ENCODE results near the gene ERC1. TPM values are rescaled to one million over a fixed set of nuclear protein-coding genes. Genes with fewer than 3 reads are reported as not detected.

ERC1 gene
- polyA plus RNA-seq, 1 donor, result 17.5 TPM

DNA sequence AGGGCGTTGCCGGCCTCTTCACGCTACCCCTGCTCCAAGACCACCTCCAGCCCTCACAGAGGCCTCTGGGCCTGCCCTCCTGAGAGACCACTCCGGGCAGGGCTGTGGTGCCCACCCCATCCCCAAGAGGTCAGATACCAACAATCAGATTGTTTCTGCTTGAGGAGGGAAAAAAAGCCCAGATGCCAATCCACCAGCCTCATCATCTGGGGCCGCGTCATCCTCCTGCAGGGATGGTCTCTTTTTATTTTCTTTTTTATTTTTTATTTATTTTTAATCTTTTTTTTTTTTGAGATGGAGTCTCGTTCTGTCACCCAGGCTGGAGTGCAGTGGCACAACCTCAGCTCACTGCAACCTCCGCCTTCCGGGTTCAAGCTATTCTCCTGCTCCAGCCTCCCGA is 510.0 kb downstream of the ERC1 start:
- Histone ChIP-seq H3K27ac (ENCODE audit: low read length) (no peak overlapping the region), H3K36me3 (ENCODE audit: control insufficient read depth, insufficient read depth, low read length) (no peaks in the 10 kb centered on the region), H3K9me3 (ENCODE audit: control insufficient read depth, low read depth, low read length) (no peaks in the 10 kb centered on the region), H3K4me3 (ENCODE audit: low read length) (no peak overlapping the region), H3K4me1 (ENCODE audit: control insufficient read depth, insufficient read depth, low read length) (no peaks in the 10 kb centered on the region), H3K27me3 (ENCODE audit: control insufficient read depth, insufficient read depth, low read length) (no peaks in the 10 kb centered on the region)
- DNase-seq, result no peak
- WGBS (ENCODE audit: insufficient coverage, low lambda C conversion rate), result 100% methylated on average over 2 of the region's 10 CpGs

GRCh38 chr12:1501695-1502378 is 510.8 kb downstream of the ERC1 start:
- no peak for DNase-seq

DNA sequence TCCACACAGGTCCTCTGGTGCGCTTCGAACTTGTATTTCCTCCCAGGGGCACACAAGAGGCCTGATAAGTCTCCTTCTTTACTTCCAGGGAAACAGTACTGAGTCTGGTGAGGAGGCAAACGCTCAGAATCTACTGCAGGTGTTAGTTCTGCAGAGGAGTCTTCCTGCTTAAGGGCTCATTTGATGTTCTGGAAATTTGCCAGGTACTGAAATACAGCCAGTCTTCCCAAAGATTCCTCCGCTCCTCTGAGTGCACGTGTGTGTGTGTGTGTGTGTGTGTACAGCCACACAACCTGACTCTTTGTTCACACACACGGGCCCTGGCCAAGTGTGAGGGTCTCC is 511.3 kb downstream of the ERC1 start:
- peak in 1 of 2 donors; percentile 18 for DNase-seq
- no peak overlapping the region for H3K4me3 ChIP-seq (ENCODE audit: low read length)
- H3K27me3 ChIP-seq (ENCODE audit: control insufficient read depth, insufficient read depth, low read length), result no peaks in the 10 kb centered on the region
- no peaks in the 10 kb centered on the region for H3K9me3 ChIP-seq (ENCODE audit: control insufficient read depth, low read depth, low read length)
- no peaks in the 10 kb centered on the region for H3K4me1 ChIP-seq (ENCODE audit: control insufficient read depth, insufficient read depth, low read length)
- H3K27ac ChIP-seq (ENCODE audit: low read length), result no peak overlapping the region
- no peaks in the 10 kb centered on the region for H3K36me3 ChIP-seq (ENCODE audit: control insufficient read depth, insufficient read depth, low read length)
- no CpG with 5 or more reads among the region's 6 CpGs for WGBS (ENCODE audit: insufficient coverage, low lambda C conversion rate)

More at GRCh38 chr12:1501695-1502378, 510.8 kb downstream of the ERC1 start:
- Histone ChIP-seq H3K4me1 (ENCODE audit: control insufficient read depth, insufficient read depth, low read length) (no peaks in the 10 kb centered on the region), H3K36me3 (ENCODE audit: control insufficient read depth, insufficient read depth, low read length) (no peaks in the 10 kb centered on the region), H3K9me3 (ENCODE audit: control insufficient read depth, low read depth, low read length) (no peaks in the 10 kb centered on the region), H3K27me3 (ENCODE audit: control insufficient read depth, insufficient read depth, low read length) (no peaks in the 10 kb centered on the region), H3K4me3 (ENCODE audit: low read length) (no peak overlapping the region), H3K27ac (ENCODE audit: low read length) (no peak overlapping the region)
- WGBS (ENCODE audit: insufficient coverage, low lambda C conversion rate), result no CpG with 5 or more reads among the region's 19 CpGs

DNA sequence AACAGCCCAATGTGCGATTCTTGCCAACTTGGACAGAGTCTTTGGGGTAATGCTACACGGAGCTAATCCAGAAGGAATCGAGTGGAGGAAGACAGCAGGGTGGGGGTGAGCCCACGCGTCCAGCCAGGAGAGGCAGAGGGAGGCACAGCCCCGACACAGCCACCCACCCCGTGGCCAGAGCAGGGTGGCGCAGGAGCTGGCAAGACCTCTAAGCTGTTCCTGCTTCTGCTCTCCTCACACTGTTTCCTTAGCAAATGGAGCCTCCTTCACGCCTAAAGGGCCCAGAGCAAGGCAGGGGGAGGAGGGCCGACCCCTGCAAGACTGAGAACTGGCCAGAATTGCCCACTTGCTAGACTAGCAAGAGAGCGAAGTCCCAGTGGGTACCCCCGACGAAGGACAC is 511.8 kb downstream of the ERC1 start:
- DNase-seq, result no peak
- H3K27ac ChIP-seq (ENCODE audit: low read length), result no peak overlapping the region
- H3K27me3 ChIP-seq (ENCODE audit: control insufficient read depth, insufficient read depth, low read length), result no peaks in the 10 kb centered on the region
- WGBS (ENCODE audit: insufficient coverage, low lambda C conversion rate), result 80% methylated on average over 1 of the region's 13 CpGs
- H3K4me3 ChIP-seq (ENCODE audit: low read length), result no peak overlapping the region
- no peaks in the 10 kb centered on the region for H3K4me1 ChIP-seq (ENCODE audit: control insufficient read depth, insufficient read depth, low read length)
- no peaks in the 10 kb centered on the region for H3K9me3 ChIP-seq (ENCODE audit: control insufficient read depth, low read depth, low read length)
- no peaks in the 10 kb centered on the region for H3K36me3 ChIP-seq (ENCODE audit: control insufficient read depth, insufficient read depth, low read length)

GRCh38 chr12:1503281-1503711 is 512.3 kb downstream of the ERC1 start:
- no peaks in the 10 kb centered on the region for H3K36me3 ChIP-seq (ENCODE audit: control insufficient read depth, insufficient read depth, low read length)
- no peaks in the 10 kb centered on the region for H3K27me3 ChIP-seq (ENCODE audit: control insufficient read depth, insufficient read depth, low read length)
- WGBS (ENCODE audit: insufficient coverage, low lambda C conversion rate), result no CpG with 5 or more reads among the region's 22 CpGs
- no peaks in the 10 kb centered on the region for H3K4me1 ChIP-seq (ENCODE audit: control insufficient read depth, insufficient read depth, low read length)
- H3K9me3 ChIP-seq (ENCODE audit: control insufficient read depth, low read depth, low read length), result no peaks in the 10 kb centered on the region
- no peak overlapping the region for H3K27ac ChIP-seq (ENCODE audit: low read length)
- H3K4me3 ChIP-seq (ENCODE audit: low read length), result no peak overlapping the region
- DNase-seq, result no peak

DNA sequence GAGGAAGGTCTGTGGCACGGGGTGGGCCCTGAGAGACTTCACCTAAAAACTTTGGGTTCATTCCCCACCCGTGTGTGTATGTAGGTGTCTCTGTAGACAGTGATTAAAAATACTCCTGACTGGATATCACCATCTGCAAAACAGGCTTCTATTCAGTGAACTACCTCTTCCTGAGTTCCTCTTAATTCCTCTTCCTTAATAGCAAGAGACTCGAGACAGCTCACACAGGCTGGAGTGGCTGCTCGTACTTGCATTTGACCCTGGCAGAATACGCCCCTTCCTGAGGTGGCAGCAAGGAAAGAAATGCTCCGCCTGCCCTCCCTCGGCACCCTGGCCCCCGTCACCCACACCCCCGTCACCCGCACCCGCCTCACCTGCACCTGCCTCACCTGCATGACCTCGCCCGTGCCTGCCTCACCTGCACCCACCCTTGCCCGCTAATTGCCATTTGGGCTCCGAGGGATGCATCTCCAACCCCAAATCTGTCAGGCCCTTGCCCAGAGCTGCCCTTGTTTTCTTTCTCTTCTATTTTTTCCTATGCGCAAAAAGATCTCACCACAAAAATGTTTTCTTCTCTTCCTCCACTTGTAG is 513.4 kb downstream of the ERC1 start:
- Histone ChIP-seq H3K4me1 (ENCODE audit: control insufficient read depth, insufficient read depth, low read length) (no peaks in the 10 kb centered on the region), H3K27ac (ENCODE audit: low read length) (no peak overlapping the region), H3K4me3 (ENCODE audit: low read length) (no peak overlapping the region), H3K27me3 (ENCODE audit: control insufficient read depth, insufficient read depth, low read length) (no peaks in the 10 kb centered on the region), H3K36me3 (ENCODE audit: control insufficient read depth, insufficient read depth, low read length) (no peaks in the 10 kb centered on the region), H3K9me3 (ENCODE audit: control insufficient read depth, low read depth, low read length) (no peaks in the 10 kb centered on the region)
- 40% methylated on average over 1 of the region's 16 CpGs for WGBS (ENCODE audit: insufficient coverage, low lambda C conversion rate)
- no peak for DNase-seq

DNA sequence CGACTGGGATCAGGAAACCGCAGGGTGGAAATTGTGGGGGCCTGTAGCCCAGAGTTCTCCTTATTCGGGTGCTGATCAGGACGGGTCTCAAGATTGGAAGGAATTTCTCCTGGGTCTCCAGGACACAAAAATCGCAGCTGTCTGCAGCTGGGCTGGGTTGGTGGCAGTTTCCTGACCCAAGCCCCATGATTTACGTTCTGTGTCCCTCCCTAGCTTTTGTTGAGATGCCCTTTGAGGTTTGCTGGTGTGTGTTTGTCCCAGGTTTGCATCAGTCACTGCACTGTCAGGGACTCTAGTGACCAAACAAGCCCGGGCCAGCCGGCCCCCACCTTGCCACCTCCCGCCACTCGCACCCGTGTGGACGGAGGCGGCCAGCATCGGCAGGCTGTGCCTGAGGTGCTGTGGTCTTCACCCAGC is 513.9 kb downstream of the ERC1 start:
- Histone ChIP-seq H3K36me3 (ENCODE audit: control insufficient read depth, insufficient read depth, low read length) (no peaks in the 10 kb centered on the region), H3K27ac (ENCODE audit: low read length) (no peak overlapping the region), H3K27me3 (ENCODE audit: control insufficient read depth, insufficient read depth, low read length) (no peaks in the 10 kb centered on the region), H3K9me3 (ENCODE audit: control insufficient read depth, low read depth, low read length) (no peaks in the 10 kb centered on the region), H3K4me3 (ENCODE audit: low read length) (no peak overlapping the region), H3K4me1 (ENCODE audit: control insufficient read depth, insufficient read depth, low read length) (no peaks in the 10 kb centered on the region)
- no peak for DNase-seq
- WGBS (ENCODE audit: insufficient coverage, low lambda C conversion rate), result no CpG with 5 or more reads among the region's 14 CpGs

- no CpG with 5 or more reads among the region's 10 CpGs for WGBS (ENCODE audit: insufficient coverage, low lambda C conversion rate)
- Histone ChIP-seq H3K4me3 (ENCODE audit: low read length) (no peak overlapping the region), H3K4me1 (ENCODE audit: control insufficient read depth, insufficient read depth, low read length) (no peaks in the 10 kb centered on the region), H3K27me3 (ENCODE audit: control insufficient read depth, insufficient read depth, low read length) (no peaks in the 10 kb centered on the region), H3K9me3 (ENCODE audit: control insufficient read depth, low read depth, low read length) (no peaks in the 10 kb centered on the region), H3K36me3 (ENCODE audit: control insufficient read depth, insufficient read depth, low read length) (no peaks in the 10 kb centered on the region), H3K27ac (ENCODE audit: low read length) (no peak overlapping the region)
- DNase-seq, result no peak
These were observed 514.6 kb downstream of the ERC1 start for GRCh38 chr12:1505576-1505975.

- Histone ChIP-seq H3K9me3 (ENCODE audit: control insufficient read depth, low read depth, low read length) (no peaks in the 10 kb centered on the region), H3K4me1 (ENCODE audit: control insufficient read depth, insufficient read depth, low read length) (no peaks in the 10 kb centered on the region), H3K27me3 (ENCODE audit: control insufficient read depth, insufficient read depth, low read length) (no peaks in the 10 kb centered on the region), H3K27ac (ENCODE audit: low read length) (no peak overlapping the region), H3K4me3 (ENCODE audit: low read length) (no peak overlapping the region), H3K36me3 (ENCODE audit: control insufficient read depth, insufficient read depth, low read length) (no peaks in the 10 kb centered on the region)
- DNase-seq, result no peak
- no CpG with 5 or more reads among the region's 7 CpGs for WGBS (ENCODE audit: insufficient coverage, low lambda C conversion rate)
These were observed 516.3 kb downstream of the ERC1 start for GRCh38 chr12:1507308-1507707.

- Histone ChIP-seq H3K4me3 (ENCODE audit: low read length) (no peak overlapping the region), H3K27me3 (ENCODE audit: control insufficient read depth, insufficient read depth, low read length) (no peaks in the 10 kb centered on the region), H3K36me3 (ENCODE audit: control insufficient read depth, insufficient read depth, low read length) (no peaks in the 10 kb centered on the region), H3K27ac (ENCODE audit: low read length) (no peak overlapping the region), H3K4me1 (ENCODE audit: control insufficient read depth, insufficient read depth, low read length) (no peaks in the 10 kb centered on the region), H3K9me3 (ENCODE audit: control insufficient read depth, low read depth, low read length) (no peaks in the 10 kb centered on the region)
- no peak for DNase-seq
- WGBS (ENCODE audit: insufficient coverage, low lambda C conversion rate), result no CpG with 5 or more reads among the region's 14 CpGs
These were observed 518.5 kb downstream of the ERC1 start for GRCh38 chr12:1509413-1510052.
